Measurements from ENCODE around the gene CACNA2D3.

DNA sequence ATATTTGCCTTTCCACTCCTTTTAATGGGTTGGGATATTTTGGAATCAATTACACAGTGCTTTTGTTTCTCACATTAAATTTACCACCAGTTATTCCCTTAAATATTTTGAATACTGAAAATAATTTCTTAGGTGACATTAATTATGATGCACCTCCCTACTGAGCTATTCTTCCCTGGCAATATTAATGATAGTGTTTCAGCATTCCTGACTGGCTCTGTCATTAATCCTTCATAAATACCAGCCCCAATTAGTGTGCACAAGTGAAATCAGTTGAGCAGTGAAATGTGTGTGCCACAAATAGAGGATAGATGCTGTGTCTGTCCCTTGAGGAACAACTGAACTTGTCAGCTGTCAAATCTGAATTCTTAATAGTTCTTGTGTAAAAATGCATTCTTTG lies 304.0 kb downstream of the CACNA2D3 start:
- TF ChIP-seq POLR2AphosphoS5 (IDR thresholded peaks at IDR 0.05; ENCODE audit: low read depth, low read length) (no peak), SPI1 (IDR thresholded peaks at IDR 0.05; ENCODE audit: low read depth, low read length) (no peak), POLR2A (IDR thresholded peaks at IDR 0.05; ENCODE audit: low read depth, low read length) (no peak), TAF1 (IDR thresholded peaks at IDR 0.05; ENCODE audit: low read depth, low read length) (no peak)

Data from GM12891 (cell line).